ENCODE results near the gene TUBE1. TPM values are rescaled to one million over a fixed set of nuclear protein-coding genes. Genes with fewer than 3 reads are reported as not detected.
A peak's percentile ranks its signal among the peaks of the same experiment; 100 is the strongest.

TUBE1 gene, protein sequence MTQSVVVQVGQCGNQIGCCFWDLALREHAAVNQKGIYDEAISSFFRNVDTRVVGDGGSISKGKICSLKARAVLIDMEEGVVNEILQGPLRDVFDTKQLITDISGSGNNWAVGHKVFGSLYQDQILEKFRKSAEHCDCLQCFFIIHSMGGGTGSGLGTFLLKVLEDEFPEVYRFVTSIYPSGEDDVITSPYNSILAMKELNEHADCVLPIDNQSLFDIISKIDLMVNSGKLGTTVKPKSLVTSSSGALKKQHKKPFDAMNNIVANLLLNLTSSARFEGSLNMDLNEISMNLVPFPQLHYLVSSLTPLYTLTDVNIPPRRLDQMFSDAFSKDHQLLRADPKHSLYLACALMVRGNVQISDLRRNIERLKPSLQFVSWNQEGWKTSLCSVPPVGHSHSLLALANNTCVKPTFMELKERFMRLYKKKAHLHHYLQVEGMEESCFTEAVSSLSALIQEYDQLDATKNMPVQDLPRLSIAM
- 10 to 100 TPM; 19.3 to 50.0 (median 35.1) TPM for total RNA-seq
- polyA plus RNA-seq = 10 to 100 TPM; 13.4 to 16.1 TPM
- 33.4 reads per million, percentile 62 among the genes with 10 or more reads in this experiment for total RNA-seq

- peak; percentile 98 for ATAC-seq
- H3K4me3 ChIP-seq (ENCODE audit: low read length) = peak within 1 kb of the TSS; percentile 64
- H3K9me3 Mint-ChIP-seq = peaks cover 0 to 2% (median 0%) of the 10 kb centered on the region in 11 donors
Measured at GRCh38 chr6:112087136-112087911, at the start of gene TUBE1, which contains the start of gene FAM229B. Gene TUBE1 (minus strand): TSS chr6:112087482. CDS start chr6:112087434, 48 bp downstream. Gene FAM229B (plus strand): TSS chr6:112087591. CDS start chr6:112099284, 11,693 bp downstream.

DNA sequence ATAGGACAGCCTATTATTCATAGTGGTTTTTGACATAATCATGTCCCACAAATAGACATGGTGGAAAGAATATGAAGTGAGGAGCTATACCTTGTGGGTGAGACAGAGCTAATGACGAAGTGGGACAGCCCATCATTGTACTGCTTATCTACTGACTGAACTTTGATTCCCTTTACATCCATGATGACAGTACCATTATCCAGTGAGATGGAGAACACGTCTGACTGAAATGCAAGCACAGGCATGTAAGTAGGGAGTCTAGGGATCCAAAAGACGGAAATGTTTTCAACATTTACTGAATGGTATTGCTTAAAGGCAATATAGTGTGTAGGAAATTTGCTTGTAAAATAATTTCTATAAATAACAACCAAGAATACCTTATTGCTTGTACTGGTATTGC, 43.6 kb upstream of the TUBE1 start:
- Mint-ChIP-seq H3K27ac (no peak overlapping the region), H3K36me3 (no peaks in the 10 kb centered on the region), H3K4me3 (no peak overlapping the region), H3K4me1 (peaks cover 0 to 2% (median 0%) of the 10 kb centered on the region in 7 donors), H3K27me3 (peaks cover 2 to 56% (median 14%) of the 10 kb centered on the region in 5 donors), H3K9me3 (no peaks in the 10 kb centered on the region)
- H3K9me3 ChIP-seq (ENCODE audit: control insufficient read depth in 2 of 3, low read length in 3 of 3) = no peaks in the 10 kb centered on the region
- no peaks in the 10 kb centered on the region for H3K4me1 ChIP-seq (ENCODE audit: control insufficient read depth in 2 of 2, insufficient read depth in 2 of 2, low read length in 2 of 2)
- no peaks in the 10 kb centered on the region for H3K36me3 ChIP-seq (ENCODE audit: control insufficient read depth in 2 of 3, insufficient read depth in 3 of 3, low read length in 3 of 3)
- no peak overlapping the region for H3K4me3 ChIP-seq (ENCODE audit: low read length)
- no peak for ATAC-seq
- intact Hi-C loops (cut with micrococcal nuclease) = no loop called here
- POLR2A ChIA-PET = interaction anchor here (0.8 kb wide), 1 partner anchor 1594 kb away, joined by 3 read pairs; no protein-coding TSS in a partner anchor
- no peaks in the 10 kb centered on the region for H3K27me3 ChIP-seq (ENCODE audit: control insufficient read depth in 2 of 2, insufficient read depth in 2 of 2, low read length in 2 of 2)
- no peak for DNase-seq
- H3K27ac ChIP-seq (ENCODE audit: low read depth, low read length) = no peak overlapping the region
- CTCF ChIA-PET = interaction anchor here (1.5 kb wide), 1 partner anchor 32 kb away, joined by 4 read pairs; no protein-coding TSS in a partner anchor

More at GRCh38 chr6:112087136-112087911, at the start of gene TUBE1, which contains the start of gene FAM229B:
- Mint-ChIP-seq H3K27ac (peak within 1 kb of the TSS in 1 of 9 donors; percentile 65), H3K36me3 (peaks cover 0 to 21% (median 4%) of the 10 kb centered on the region in 5 donors), H3K27me3 (peaks cover 0 to 37% (median 6%) of the 10 kb centered on the region in 5 donors), H3K4me3 (no peak within 1 kb of the TSS), H3K4me1 (peaks cover 0 to 18% (median 10%) of the 10 kb centered on the region in 7 donors)
- intact Hi-C loops (cut with micrococcal nuclease) = loop anchor here (1.0 to 10.0 kb wide), 20 partner anchors 44 to 1913 kb away; partner anchors contain the start of genes FYN (in 2 of the 2), GTF3C6 (in 2 of the 2), REV3L (in 2 of the 2) and SLC16A10 (in 2 of the 2)
- H3K27ac ChIP-seq (ENCODE audit: low read depth, low read length) = peak within 1 kb of the TSS; percentile 87
- peaks cover 0 to 7% of the 10 kb centered on the region in 2 donors for H3K4me1 ChIP-seq (ENCODE audit: control insufficient read depth in 2 of 2, insufficient read depth in 2 of 2, low read length in 2 of 2)
- DNase-seq = peak; percentile 70 to 96 (median 90)
- peaks cover 0 to 9% (median 0%) of the 10 kb centered on the region in 3 experiments for H3K36me3 ChIP-seq (ENCODE audit: control insufficient read depth in 2 of 3, insufficient read depth in 3 of 3, low read length in 3 of 3)
- peaks cover 0 to 3% of the 10 kb centered on the region in 2 donors for H3K27me3 ChIP-seq (ENCODE audit: control insufficient read depth in 2 of 2, insufficient read depth in 2 of 2, low read length in 2 of 2)
- H3K9me3 ChIP-seq (ENCODE audit: control insufficient read depth in 2 of 3, low read length in 3 of 3) = no peaks in the 10 kb centered on the region
- CTCF ChIA-PET = interaction anchor here (2.0 kb wide), 1 partner anchor 76 kb away, joined by 9 read pairs; no protein-coding TSS in a partner anchor
- POLR2A ChIA-PET = interaction anchor here (1.0 to 2.0 kb wide), 7 partner anchors 8 to 828 kb away, joined by 3 to 7 read pairs (median 4); partner anchors contain the start of gene TRAF3IP2

- H3K27ac ChIP-seq (ENCODE audit: low read depth, low read length) = no peak overlapping the region
- ChIA-PET CTCF (no interaction called here), POLR2A (no interaction called here)
- H3K27ac Mint-ChIP-seq = no peak overlapping the region
- ATAC-seq = no peak
- H3K9me3 Mint-ChIP-seq = no peaks in the 10 kb centered on the region
- H3K27me3 Mint-ChIP-seq = peaks cover 4 to 48% (median 13%) of the 10 kb centered on the region in 5 donors
- no peak overlapping the region for H3K4me3 ChIP-seq (ENCODE audit: low read length)
- no peaks in the 10 kb centered on the region for H3K36me3 ChIP-seq (ENCODE audit: control insufficient read depth in 2 of 3, insufficient read depth in 3 of 3, low read length in 3 of 3)
- no peak overlapping the region for H3K4me3 Mint-ChIP-seq
- no peaks in the 10 kb centered on the region for H3K27me3 ChIP-seq (ENCODE audit: control insufficient read depth in 2 of 2, insufficient read depth in 2 of 2, low read length in 2 of 2)
- no peaks in the 10 kb centered on the region for H3K36me3 Mint-ChIP-seq
- H3K9me3 ChIP-seq (ENCODE audit: control insufficient read depth in 2 of 3, low read length in 3 of 3) = no peaks in the 10 kb centered on the region
- no peaks in the 10 kb centered on the region for H3K4me1 ChIP-seq (ENCODE audit: control insufficient read depth in 2 of 2, insufficient read depth in 2 of 2, low read length in 2 of 2)
- intact Hi-C loops (cut with micrococcal nuclease) = no loop called here
- H3K4me1 Mint-ChIP-seq = peaks cover 0 to 2% (median 0%) of the 10 kb centered on the region in 7 donors
- DNase-seq = no peak
Measured at GRCh38 chr6:112128208-112128607, 40.9 kb upstream of the TUBE1 start.

- H3K9me3 ChIP-seq (ENCODE audit: control insufficient read depth in 2 of 3, low read length in 3 of 3) = no peaks in the 10 kb centered on the region
- ATAC-seq = no peak
- POLR2A ChIA-PET = no interaction called here
Measured at GRCh38 chr6:112123982-112124381, 36.7 kb upstream of the TUBE1 start.

GRCh38 chr6:112122756-112123155, 35.5 kb upstream of the TUBE1 start:
- Histone ChIP-seq H3K36me3 (ENCODE audit: control insufficient read depth in 2 of 3, insufficient read depth in 3 of 3, low read length in 3 of 3) (no peaks in the 10 kb centered on the region), H3K27ac (ENCODE audit: low read depth, low read length) (no peak overlapping the region), H3K4me3 (ENCODE audit: low read length) (no peak overlapping the region), H3K27me3 (ENCODE audit: control insufficient read depth in 2 of 2, insufficient read depth in 2 of 2, low read length in 2 of 2) (no peaks in the 10 kb centered on the region), H3K4me1 (ENCODE audit: control insufficient read depth in 2 of 2, insufficient read depth in 2 of 2, low read length in 2 of 2) (no peaks in the 10 kb centered on the region), H3K9me3 (ENCODE audit: control insufficient read depth in 2 of 3, low read length in 3 of 3) (no peaks in the 10 kb centered on the region)
- ATAC-seq (no peak), DNase-seq (no peak)
- Mint-ChIP-seq H3K27me3 (peaks cover 7 to 17% (median 8%) of the 10 kb centered on the region in 5 donors), H3K4me1 (peaks cover 0 to 6% (median 0%) of the 10 kb centered on the region in 7 donors), H3K36me3 (no peaks in the 10 kb centered on the region), H3K4me3 (no peak overlapping the region), H3K27ac (no peak overlapping the region), H3K9me3 (no peaks in the 10 kb centered on the region)
- POLR2A ChIA-PET = no interaction called here
- intact Hi-C loops (cut with micrococcal nuclease) = no loop called here
- CTCF ChIA-PET = no interaction called here

More at GRCh38 chr6:112123982-112124381, 36.7 kb upstream of the TUBE1 start:
- Histone ChIP-seq H3K27ac (ENCODE audit: low read depth, low read length) (no peak overlapping the region), H3K4me1 (ENCODE audit: control insufficient read depth in 2 of 2, insufficient read depth in 2 of 2, low read length in 2 of 2) (no peaks in the 10 kb centered on the region), H3K4me3 (ENCODE audit: low read length) (no peak overlapping the region), H3K36me3 (ENCODE audit: control insufficient read depth in 2 of 3, insufficient read depth in 3 of 3, low read length in 3 of 3) (no peaks in the 10 kb centered on the region), H3K27me3 (ENCODE audit: control insufficient read depth in 2 of 2, insufficient read depth in 2 of 2, low read length in 2 of 2) (no peaks in the 10 kb centered on the region)
- H3K27ac Mint-ChIP-seq = no peak overlapping the region
- DNase-seq = no peak
- no peaks in the 10 kb centered on the region for H3K36me3 Mint-ChIP-seq
- CTCF ChIA-PET = no interaction called here
- H3K9me3 Mint-ChIP-seq = no peaks in the 10 kb centered on the region
- peaks cover 0 to 6% (median 0%) of the 10 kb centered on the region in 7 donors for H3K4me1 Mint-ChIP-seq
- H3K4me3 Mint-ChIP-seq = no peak overlapping the region
- intact Hi-C loops (cut with micrococcal nuclease) = no loop called here
- peaks cover 8 to 25% (median 12%) of the 10 kb centered on the region in 5 donors for H3K27me3 Mint-ChIP-seq

- peaks cover 12 to 21% (median 17%) of the 10 kb centered on the region in 5 donors for H3K27me3 Mint-ChIP-seq
- POLR2A ChIA-PET = no interaction called here
- no peak for ATAC-seq
- H3K27ac Mint-ChIP-seq = no peak overlapping the region
- no peaks in the 10 kb centered on the region for H3K27me3 ChIP-seq (ENCODE audit: control insufficient read depth in 2 of 2, insufficient read depth in 2 of 2, low read length in 2 of 2)
- intact Hi-C loops (cut with micrococcal nuclease) = no loop called here
- H3K27ac ChIP-seq (ENCODE audit: low read depth, low read length) = no peak overlapping the region
- H3K4me3 Mint-ChIP-seq = no peak overlapping the region
- H3K4me3 ChIP-seq (ENCODE audit: low read length) = no peak overlapping the region
- H3K36me3 Mint-ChIP-seq = no peaks in the 10 kb centered on the region
- CTCF ChIA-PET = no interaction called here
- no peaks in the 10 kb centered on the region for H3K9me3 ChIP-seq (ENCODE audit: control insufficient read depth in 2 of 3, low read length in 3 of 3)
- H3K9me3 Mint-ChIP-seq = no peaks in the 10 kb centered on the region
- H3K36me3 ChIP-seq (ENCODE audit: control insufficient read depth in 2 of 3, insufficient read depth in 3 of 3, low read length in 3 of 3) = no peaks in the 10 kb centered on the region
- peaks cover 0 to 19% (median 0%) of the 10 kb centered on the region in 7 donors for H3K4me1 Mint-ChIP-seq
- no peak for DNase-seq
- H3K4me1 ChIP-seq (ENCODE audit: control insufficient read depth in 2 of 2, insufficient read depth in 2 of 2, low read length in 2 of 2) = no peaks in the 10 kb centered on the region
Measured at GRCh38 chr6:112118034-112118433, 30.8 kb upstream of the TUBE1 start.

Data from naive thymus-derived CD4-positive, alpha-beta T cell (primary cell).